Cardiac fibroblast (primary cell): ENCODE results near the gene CDH12.
A peak's percentile ranks its signal among the peaks of the same experiment; 100 is the strongest.

Experiments used
- DNase-seq, 2 donors: peaks; one replicate each; pipeline versions ENCODE4 v3.0.0 to v3.0.0-alpha.2; 2010; ENCODE audit warnings: low read depth in 2 of 2
- H3K4me3 ChIP-seq, 2 donors: replicated peaks in 1 of 2; 1 replicate in 1 of 2; 2 replicates in 1 of 2; pipeline ENCODE4 v1.5.1; 2011; ENCODE audit warnings: low read depth in 2 of 2, low read length in 2 of 2, mild to moderate bottlenecking in 2 of 2, moderate library complexity in 1 of 2
- TF ChIP-seq, protein P1 (sequence below): IDR thresholded peaks from one replicate; pipeline ENCODE4 v1.5.1; 2011; ENCODE audit warnings: low read depth, mild to moderate bottlenecking, low read length, inconsistent platforms

CDH12 gene

DNA sequence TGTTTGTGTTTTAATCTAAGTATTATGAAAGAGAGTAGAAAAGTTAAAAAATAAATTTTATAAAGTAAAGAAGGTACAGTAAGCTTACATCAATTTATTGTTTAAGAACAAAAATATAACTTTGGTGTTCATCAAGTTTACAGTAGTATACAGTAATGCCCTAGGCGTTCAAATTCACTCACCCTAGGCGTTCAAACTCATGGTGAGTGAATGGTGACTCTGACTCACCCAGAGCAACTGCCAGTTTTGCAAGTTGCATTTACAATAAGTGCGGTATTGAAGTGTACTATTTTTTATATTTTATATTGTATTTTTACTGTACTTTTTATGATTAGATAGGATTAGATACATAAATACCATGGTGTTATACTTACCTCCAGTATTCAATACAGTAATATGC is 421.3 kb downstream of the CDH12 start:
- H3K4me3 ChIP-seq = no peak overlapping the region
- TF ChIP-seq, protein P1, sequence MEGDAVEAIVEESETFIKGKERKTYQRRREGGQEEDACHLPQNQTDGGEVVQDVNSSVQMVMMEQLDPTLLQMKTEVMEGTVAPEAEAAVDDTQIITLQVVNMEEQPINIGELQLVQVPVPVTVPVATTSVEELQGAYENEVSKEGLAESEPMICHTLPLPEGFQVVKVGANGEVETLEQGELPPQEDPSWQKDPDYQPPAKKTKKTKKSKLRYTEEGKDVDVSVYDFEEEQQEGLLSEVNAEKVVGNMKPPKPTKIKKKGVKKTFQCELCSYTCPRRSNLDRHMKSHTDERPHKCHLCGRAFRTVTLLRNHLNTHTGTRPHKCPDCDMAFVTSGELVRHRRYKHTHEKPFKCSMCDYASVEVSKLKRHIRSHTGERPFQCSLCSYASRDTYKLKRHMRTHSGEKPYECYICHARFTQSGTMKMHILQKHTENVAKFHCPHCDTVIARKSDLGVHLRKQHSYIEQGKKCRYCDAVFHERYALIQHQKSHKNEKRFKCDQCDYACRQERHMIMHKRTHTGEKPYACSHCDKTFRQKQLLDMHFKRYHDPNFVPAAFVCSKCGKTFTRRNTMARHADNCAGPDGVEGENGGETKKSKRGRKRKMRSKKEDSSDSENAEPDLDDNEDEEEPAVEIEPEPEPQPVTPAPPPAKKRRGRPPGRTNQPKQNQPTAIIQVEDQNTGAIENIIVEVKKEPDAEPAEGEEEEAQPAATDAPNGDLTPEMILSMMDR = no peak
- DNase-seq = no peak

DNA sequence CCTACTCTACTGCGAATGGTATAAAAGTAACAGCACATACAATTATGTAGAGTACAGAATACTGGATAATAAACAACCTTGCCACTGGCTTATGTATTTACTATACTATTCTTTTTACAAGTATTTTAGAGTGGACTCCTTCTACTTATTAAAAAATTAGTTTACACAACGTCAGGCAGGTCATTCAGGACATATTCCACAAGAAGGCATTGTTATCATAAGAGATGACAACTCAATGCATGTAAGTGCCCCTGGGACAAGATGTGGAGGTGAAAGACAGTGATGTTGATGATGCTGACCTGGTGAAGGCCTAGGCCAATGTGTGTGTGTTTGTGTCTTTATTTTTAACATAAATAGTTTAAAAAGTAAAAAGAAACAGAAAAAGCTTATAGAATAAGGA is 421.7 kb downstream of the CDH12 start:
- TF ChIP-seq, protein P1 = no peak
- DNase-seq = peak in 1 of 2 donors; percentile 5
- H3K4me3 ChIP-seq = no peak overlapping the region

DNA sequence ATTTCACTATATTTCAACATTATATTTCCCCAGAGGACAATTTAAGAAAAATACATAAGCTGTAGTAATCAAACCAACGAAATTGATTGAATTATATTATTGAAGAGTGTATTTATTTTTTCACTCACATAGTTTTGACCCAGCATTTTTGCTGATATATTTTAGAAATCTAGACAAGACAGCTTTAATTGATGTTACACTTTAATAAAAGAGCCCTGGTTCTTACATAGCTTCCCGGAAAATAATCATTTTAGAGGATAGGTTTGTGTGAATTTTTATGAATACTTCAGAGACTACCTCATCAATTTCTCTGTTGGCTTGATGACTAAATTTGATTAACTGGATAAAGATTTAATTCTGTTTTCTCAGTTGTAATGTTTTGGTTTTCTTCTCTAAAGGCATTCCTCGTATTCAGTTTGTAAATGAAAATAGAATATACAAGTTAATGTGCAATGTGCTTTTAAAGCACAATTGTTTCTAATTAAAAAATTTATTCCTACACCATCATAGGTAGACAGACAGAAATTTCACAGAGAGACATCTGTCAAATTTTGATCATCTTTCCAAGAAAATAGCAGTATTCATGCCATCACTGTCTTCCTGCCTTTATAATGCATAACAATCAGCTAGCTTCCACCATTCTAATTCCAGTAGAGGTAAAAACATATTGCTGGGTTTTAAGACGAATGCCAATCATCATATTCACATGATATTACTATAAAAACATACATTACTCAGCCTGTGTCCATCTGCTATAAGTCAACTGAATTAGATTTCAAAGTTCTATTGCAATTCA is 441.4 kb downstream of the CDH12 start:
- TF ChIP-seq, protein P1 = no peak
- no peak overlapping the region for H3K4me3 ChIP-seq
- DNase-seq = no peak

DNA sequence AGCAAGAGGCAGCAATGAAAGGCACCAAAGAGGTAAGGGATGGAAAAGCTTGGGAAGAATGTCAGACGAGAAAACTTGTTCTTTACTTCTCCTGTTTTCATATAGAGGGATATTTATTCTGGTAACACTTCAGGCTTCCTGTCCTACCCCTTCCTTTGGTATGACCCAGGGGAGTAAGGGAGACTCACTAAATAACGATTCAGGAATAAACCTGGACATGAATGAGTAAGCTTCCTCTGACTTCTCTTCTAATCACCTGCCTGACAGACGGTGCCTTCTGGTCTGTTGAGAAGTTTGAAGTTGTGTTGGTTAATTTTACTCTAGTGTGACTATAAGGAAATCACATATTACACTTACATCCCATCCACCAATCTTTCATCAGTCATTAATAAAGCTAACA is 461.2 kb downstream of the CDH12 start:
- DNase-seq = no peak
- no peak overlapping the region for H3K4me3 ChIP-seq
- TF ChIP-seq, protein P1 = no peak

DNA sequence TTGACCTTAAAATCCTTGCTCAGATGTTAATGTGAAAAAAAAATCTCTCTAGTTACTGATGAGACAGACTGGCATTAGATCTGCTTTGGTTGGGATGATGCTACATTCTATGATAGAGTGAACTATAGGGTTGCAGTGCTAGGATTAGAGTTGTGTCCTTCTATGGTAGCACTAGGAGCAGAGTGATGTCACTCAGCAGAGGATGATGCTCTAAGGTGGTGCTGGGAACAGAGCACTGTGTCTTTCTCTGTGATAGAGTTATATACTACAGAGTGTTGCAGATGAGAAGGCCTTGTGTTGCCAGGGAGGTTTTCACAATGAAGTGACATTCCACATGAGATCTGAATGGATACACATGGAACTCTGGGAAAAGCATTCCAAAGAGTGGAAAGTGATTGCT is 462.3 kb downstream of the CDH12 start:
- H3K4me3 ChIP-seq = no peak overlapping the region
- DNase-seq = no peak
- TF ChIP-seq, protein P1 = no peak

DNA sequence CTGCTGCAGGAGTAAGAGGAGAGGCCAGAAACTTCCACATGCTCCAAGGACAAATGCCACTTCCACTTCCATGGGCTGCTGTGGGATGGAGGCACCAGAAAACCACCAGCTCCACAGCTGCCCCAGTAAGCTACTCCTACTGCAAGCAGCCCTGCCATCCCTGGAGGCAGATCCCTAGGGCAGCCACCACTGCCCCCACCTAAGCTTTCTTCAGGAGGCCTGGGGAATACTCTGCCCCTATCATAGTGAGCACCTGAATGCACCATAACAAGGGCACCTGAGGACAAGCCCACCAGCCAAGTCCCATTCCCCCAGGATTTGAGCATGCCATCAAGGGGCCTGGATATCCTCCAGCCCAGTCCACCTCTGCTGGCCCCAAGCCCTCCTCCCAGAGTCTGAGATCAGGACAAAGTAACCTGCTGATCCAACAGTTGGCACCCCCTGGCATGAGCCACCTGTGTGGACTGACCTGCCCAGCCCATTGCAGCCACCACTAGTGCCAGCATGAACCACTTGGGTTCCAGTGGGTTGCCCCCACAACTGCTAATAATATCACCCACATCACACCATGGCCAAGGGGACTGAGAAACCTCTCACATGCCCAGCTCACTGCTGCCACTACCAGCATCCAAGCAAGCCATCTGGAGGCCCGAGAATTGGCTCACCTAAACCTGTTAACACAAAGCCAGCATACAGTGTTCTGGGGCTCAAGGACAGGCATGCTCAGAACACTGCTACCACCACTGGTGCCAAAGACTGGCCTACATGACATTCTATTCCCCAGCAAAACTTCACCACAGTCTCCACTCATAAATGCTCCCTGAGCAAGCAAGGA is 480.1 kb downstream of the CDH12 start:
- no peak overlapping the region for H3K4me3 ChIP-seq
- DNase-seq = no peak
- TF ChIP-seq, protein P1 = no peak
